DOHH2 (cell line): ENCODE measurements around the gene CABCOCO1.

ENCODE experiments used
- H3F3A ChIP-seq: fragments of 200-600 bp; sonication (generic), shearing (Covaris generic); 2 replicates; pipeline ENCODE4 v1.6.0; 2016; ENCODE audit warnings: antibody characterized with exemption, mild to moderate bottlenecking; ENCODE audit not compliant: control insufficient read depth, insufficient read depth
- H3K27ac ChIP-seq: fragments of 200-600 bp; sonication (generic); 2 replicates; pipeline ENCODE4 v1.5.1; 2014; ENCODE audit warnings: low read depth, mild to moderate bottlenecking, low read length, moderate library complexity
- H3K27me3 ChIP-seq: fragments of 200-600 bp; sonication (generic); 2 replicates; pipeline ENCODE4 v1.6.1; 2014; ENCODE audit warnings: mild to moderate bottlenecking, low read length, mixed read lengths; ENCODE audit not compliant: control insufficient read depth
- H3K36me3 ChIP-seq: fragments of 200-600 bp; sonication (generic); 2 replicates; pipeline ENCODE4 v1.6.1; 2014; ENCODE audit warnings: mild to moderate bottlenecking, low read length, moderate library complexity, mixed read lengths; ENCODE audit not compliant: control insufficient read depth
- H3K4me1 ChIP-seq: fragments of 200-600 bp; sonication (generic); 2 replicates; pipeline ENCODE4 v1.6.1; 2014; ENCODE audit warnings: mild to moderate bottlenecking, low read length, mixed read lengths; ENCODE audit not compliant: control insufficient read depth
- H3K4me2 ChIP-seq: fragments of 200-600 bp; sonication (generic); 2 replicates; pipeline ENCODE4 v1.6.0; 2014; ENCODE audit warnings: mild to moderate bottlenecking, low read length, moderate library complexity
- H3K4me3 ChIP-seq: fragments of 200-600 bp; sonication (generic); 2 replicates; pipeline ENCODE4 v1.5.1; 2014; ENCODE audit warnings: mild to moderate bottlenecking, low read length, mixed read lengths
- H3K79me2 ChIP-seq: fragments of 200-600 bp; sonication (generic); 2 replicates; pipeline ENCODE4 v1.6.1; 2014; ENCODE audit warnings: mild to moderate bottlenecking, low read length, mixed read lengths; ENCODE audit not compliant: control insufficient read depth
- H3K9me2 ChIP-seq: fragments of 200-600 bp; sonication (generic); replicated peaks from 2 replicates; pipeline ENCODE4 v1.6.1; 2014; ENCODE audit warnings: mild to moderate bottlenecking, low read length, mixed read lengths; ENCODE audit not compliant: control insufficient read depth
- H3K9me3 ChIP-seq: fragments of 200-600 bp; sonication (generic); 2 replicates; pipeline ENCODE4 v1.6.1; 2014; ENCODE audit warnings: antibody characterized with exemption, low read length, mixed read lengths; ENCODE audit not compliant: control insufficient read depth, insufficient read depth
- H4K20me1 ChIP-seq: fragments of 200-600 bp; sonication (generic); 2 replicates; pipeline ENCODE4 v1.6.0; 2014; ENCODE audit warnings: low read depth, mild to moderate bottlenecking, antibody characterized with exemption, low read length, moderate library complexity; ENCODE audit not compliant: control insufficient read depth, insufficient read depth
- CTCF ChIP-seq: fragments of 200-600 bp; sonication (generic); IDR thresholded peaks from one replicate; pipeline ENCODE4 v1.5.1; 2014; ENCODE audit warnings: antibody characterized with exemption, mild to moderate bottlenecking, low read depth, low read length; ENCODE audit not compliant: poor library complexity, severe bottlenecking
- EZH2phosphoT487 ChIP-seq: fragments of 200-600 bp; sonication (generic); IDR thresholded peaks from 2 replicates; pipeline ENCODE4 v1.6.1; 2017; ENCODE audit warnings: borderline replicate concordance, mild to moderate bottlenecking, antibody characterized with exemption, low read length, moderate library complexity, mixed read lengths

The CABCOCO1 gene

DNA sequence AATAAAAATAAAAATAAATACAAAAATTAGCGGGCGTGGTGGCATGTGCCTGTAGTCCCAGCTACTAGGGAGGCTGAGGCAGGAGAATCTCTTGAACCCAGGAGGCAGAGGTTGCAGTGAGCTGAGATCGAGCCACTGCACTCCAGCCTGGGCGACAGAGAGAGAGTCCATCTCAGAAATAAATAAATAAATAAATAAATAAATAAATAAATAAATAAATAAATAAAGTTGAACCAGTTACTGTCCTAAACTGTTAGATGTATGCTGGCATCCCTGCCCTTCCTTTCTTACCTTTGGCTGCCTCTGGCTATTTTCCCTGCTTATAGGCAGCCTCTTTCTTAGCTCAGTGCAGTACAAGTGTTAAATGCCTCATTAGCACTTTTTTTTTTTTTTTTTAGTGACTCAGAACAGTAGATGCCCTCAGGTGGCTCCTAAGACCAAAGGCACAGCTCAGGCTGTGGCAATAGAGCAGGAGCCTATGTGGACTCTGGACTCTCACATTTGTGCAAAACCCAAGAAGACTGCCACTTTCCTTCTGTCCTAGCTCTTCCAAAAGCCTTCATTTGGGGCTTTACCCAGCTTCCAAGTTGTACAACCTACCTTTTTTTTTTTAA lies 30.6 kb upstream of the CABCOCO1 start:
- Histone ChIP-seq H3K27me3 (0 out of 2 replicates have a peak, but pooled peaks cover 4% of the 10 kb centered on the region), H3K4me3 (no peak overlapping the region), H3K27ac (no peak overlapping the region), H3K36me3 (no peaks in the 10 kb centered on the region), H3K4me1 (no peaks in the 10 kb centered on the region), H3K4me2 (no peak overlapping the region), H3F3A (no peaks in the 10 kb centered on the region), H3K79me2 (no peaks in the 10 kb centered on the region), H3K9me3 (no peaks in the 10 kb centered on the region), H3K9me2 (no peaks in the 10 kb centered on the region), H4K20me1 (no peaks in the 10 kb centered on the region)
- TF ChIP-seq CTCF (no peak), EZH2phosphoT487 (no peak)

- Histone ChIP-seq H3K4me3 (no peak overlapping the region), H3K9me2 (no peaks in the 10 kb centered on the region), H3K4me1 (no peaks in the 10 kb centered on the region), H4K20me1 (no peaks in the 10 kb centered on the region), H3K79me2 (no peaks in the 10 kb centered on the region), H3K36me3 (no peaks in the 10 kb centered on the region), H3K27me3 (0 out of 2 replicates have a peak, but pooled peaks cover 4% of the 10 kb centered on the region), H3K9me3 (no peaks in the 10 kb centered on the region), H3K4me2 (no peak overlapping the region), H3F3A (no peaks in the 10 kb centered on the region), H3K27ac (no peak overlapping the region)
- TF ChIP-seq EZH2phosphoT487 (no peak), CTCF (no peak)
These were observed 29.1 kb upstream of the CABCOCO1 start for GRCh38 chr10:61633665-61634064.

DNA sequence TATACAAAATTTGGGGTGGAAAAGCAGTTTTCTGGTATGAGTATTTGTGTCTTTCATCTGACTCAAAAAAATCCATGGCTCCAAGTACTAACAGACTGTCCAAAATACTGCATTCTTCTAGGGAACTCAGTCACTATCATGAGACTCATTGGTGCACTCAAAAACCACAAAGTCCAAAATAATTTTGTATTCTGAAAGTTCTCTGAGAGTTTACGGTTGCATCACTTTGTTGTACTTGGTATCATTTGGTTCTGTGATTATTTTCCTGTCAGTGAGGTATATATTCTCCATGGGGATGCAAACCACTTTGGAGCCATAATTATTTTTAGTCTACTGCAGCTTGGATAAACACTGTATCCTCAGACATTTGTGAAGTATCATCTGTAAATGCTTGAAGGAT lies 28.0 kb upstream of the CABCOCO1 start:
- no peaks in the 10 kb centered on the region for H4K20me1 ChIP-seq
- no peaks in the 10 kb centered on the region for H3F3A ChIP-seq
- H3K27me3 ChIP-seq = 0 out of 2 replicates have a peak, but pooled peaks cover 4% of the 10 kb centered on the region
- H3K79me2 ChIP-seq = no peaks in the 10 kb centered on the region
- no peak overlapping the region for H3K4me3 ChIP-seq
- no peaks in the 10 kb centered on the region for H3K9me2 ChIP-seq
- H3K27ac ChIP-seq = no peak overlapping the region
- H3K4me2 ChIP-seq = no peak overlapping the region
- TF ChIP-seq EZH2phosphoT487 = no peak
- TF ChIP-seq CTCF = no peak
- no peaks in the 10 kb centered on the region for H3K36me3 ChIP-seq
- H3K9me3 ChIP-seq = no peaks in the 10 kb centered on the region
- no peaks in the 10 kb centered on the region for H3K4me1 ChIP-seq
